Left ventricle myocardium superior (tissue), 1 donor: ENCODE measurements around the gene CLEC2D. TPM values are rescaled to one million over a fixed set of nuclear protein-coding genes. Genes with fewer than 3 reads are reported as not detected.
"Not testable (repeated sequence)": the region's sequence is repeated elsewhere in the genome, so short reads cannot be mapped to it uniquely, and the experiment has no call there.

Experiments
- ATAC-seq: fragments of 200-7000 bp; cut with Tn5 transposase; one replicate; pipeline ENCODE4 v1.9.1; 2020; ENCODE audit warnings: mild to moderate bottlenecking, moderate library complexity
- DNase-seq: peaks from one replicate; pipeline ENCODE4 v3.0.0-alpha.2; 2020
- intact Hi-C: fragments of 100-400 bp; cut with micrococcal nuclease; formaldehyde crosslinking; loops from one replicate; pipeline ENCODE4 v1.11.0; 2022
- total RNA-seq: library from RNA; stranded (reverse); fragmentation: NEBNext Ultra II Directional; extraction: Animal tissue kit (Norgen Biotek cat#: 25700); gene quantifications from one replicate; pipeline ENCODE4 v1.2.1, GENCODE V29; 2021
- donor health status: DM: no; HTN: yes; CAD: no; lungs with severe emphysema.

Gene CLEC2D
- total RNA-seq, 1 donor from 2014 or later: 4.2 TPM

DNA sequence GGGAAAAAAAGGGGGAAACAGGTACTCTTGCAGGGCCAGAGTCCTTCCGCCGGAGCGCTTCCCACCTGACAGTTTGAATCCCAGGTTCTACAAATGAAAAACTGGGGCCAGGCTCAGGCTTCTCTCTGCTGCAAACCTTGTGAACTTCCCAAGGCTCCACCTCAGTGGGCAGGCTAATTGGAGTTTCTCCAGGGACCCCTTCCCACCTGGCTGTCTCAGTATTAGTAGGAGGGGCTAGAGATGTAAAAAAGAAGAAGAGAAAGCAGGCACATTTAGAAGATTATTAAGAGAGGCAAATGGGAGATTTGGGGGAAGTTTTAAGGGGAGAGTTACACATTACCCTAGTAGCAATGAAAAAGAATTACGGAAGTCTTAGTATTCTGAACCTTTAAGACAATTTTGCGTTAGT, 20.0 kb upstream of the CLEC2D start:
- DNase-seq (no peak), ATAC-seq (no peak)
- intact Hi-C loops: no loop called here

DNA sequence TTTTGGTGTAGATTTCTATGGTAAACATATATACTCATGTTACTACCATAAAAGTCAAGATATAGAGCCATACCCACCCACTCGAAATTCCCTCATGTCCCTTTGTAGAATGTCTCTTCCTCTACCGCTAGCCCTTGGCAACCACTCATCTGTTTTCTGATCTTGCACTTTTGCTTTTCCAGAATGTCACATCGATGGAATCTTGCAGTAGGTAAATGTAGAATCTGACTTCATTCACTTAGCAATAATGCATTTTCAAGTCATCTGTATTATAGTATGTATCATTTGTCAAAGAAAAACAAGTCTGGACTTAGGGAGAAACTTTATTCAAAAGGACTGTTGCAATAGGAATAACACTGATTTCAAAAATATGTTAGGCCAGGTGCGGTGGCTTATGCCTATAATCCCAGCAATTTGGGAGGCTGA, 19.3 kb upstream of the CLEC2D start:
- no peak for DNase-seq
- ATAC-seq: no peak
- intact Hi-C loops: no loop called here

DNA sequence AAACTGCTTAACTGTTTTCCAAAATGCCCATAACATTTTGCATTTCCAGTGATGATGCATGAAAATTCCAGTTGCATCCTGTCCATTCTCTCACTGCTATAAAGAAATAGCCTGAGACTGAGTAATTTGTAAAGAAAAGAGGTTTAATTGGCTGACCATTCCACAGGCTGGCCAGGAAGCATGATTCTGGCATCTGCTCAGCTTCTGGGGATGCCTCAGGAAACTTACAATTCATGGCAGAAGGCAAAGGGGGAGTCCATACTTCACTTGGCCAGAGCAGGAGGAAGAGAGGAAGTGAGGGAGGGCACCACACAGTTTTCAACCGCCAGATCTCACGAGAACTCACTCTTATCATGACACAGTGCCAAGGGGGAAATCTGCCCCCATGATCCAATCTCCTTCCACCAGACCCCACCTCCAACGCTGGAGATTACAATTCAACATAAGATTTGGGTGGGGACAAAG, 18.2 kb upstream of the CLEC2D start:
- DNase-seq (no peak), ATAC-seq (no peak)
- intact Hi-C loops: no loop called here

DNA sequence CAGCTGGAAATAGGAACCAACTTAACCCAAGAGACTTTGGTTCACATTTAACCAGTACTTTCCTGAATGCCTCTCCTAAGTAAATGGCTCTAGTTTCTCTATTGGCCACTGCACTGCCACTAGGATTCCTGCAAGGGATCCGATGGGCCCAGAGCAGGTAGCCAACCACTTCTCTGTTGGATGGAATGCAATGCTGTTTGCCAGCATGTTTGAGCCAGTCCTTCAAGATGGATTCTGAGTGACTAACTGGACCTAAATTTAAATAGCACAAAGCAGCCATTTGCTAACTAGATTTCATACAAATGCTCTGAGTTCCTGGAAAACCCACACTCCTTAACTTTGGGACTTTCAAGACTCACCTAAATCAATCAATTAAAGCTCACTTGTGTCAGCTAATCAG, 9.5 kb upstream of the CLEC2D start:
- ATAC-seq: no peak

DNA sequence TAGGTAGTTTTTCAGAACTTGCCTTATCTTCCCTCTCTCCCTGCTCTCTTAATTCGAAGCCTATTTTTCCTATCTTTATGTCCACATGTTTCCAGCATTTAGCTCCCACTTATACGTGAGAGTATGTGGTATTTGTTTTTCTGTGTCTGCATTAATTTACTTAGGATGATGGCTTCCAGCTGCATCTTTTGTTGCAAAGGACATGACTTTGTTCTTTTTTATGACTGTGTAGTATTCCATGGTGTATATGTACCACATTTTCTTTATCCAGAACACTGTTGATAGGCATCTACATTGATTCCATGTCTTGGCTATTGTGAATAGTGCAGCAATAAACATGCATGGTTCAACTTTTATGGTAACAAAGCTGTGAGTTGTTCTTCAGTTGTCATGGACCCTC, 7.8 kb upstream of the CLEC2D start:
- intact Hi-C loops: no loop called here
- ATAC-seq (no peak), DNase-seq (no peak)

More for the DNA sequence above, 9.5 kb upstream of the CLEC2D start:
- intact Hi-C loops: no loop called here
- DNase-seq: no peak

DNA sequence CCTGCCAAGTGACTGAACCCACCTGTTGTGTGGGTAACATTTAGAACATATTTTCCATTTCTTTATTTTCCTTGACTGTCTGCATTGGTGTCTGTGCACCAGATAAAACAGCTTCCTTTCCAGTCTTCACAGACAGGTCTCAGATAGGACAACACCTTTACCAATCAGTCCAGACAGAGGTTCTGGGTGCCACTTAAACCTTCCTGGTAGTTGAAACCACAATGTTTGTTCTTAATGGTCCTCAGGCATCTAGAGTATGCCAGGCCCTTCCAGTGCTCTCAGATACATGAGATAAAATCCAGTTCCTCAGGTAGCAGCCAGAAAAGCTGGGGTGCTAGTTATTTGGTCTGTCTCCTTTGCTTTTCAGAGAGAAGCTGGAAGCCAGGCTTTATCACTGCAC, 7.0 kb upstream of the CLEC2D start:
- ATAC-seq (no peak), DNase-seq (no peak)
- intact Hi-C loops: no loop called here

DNA sequence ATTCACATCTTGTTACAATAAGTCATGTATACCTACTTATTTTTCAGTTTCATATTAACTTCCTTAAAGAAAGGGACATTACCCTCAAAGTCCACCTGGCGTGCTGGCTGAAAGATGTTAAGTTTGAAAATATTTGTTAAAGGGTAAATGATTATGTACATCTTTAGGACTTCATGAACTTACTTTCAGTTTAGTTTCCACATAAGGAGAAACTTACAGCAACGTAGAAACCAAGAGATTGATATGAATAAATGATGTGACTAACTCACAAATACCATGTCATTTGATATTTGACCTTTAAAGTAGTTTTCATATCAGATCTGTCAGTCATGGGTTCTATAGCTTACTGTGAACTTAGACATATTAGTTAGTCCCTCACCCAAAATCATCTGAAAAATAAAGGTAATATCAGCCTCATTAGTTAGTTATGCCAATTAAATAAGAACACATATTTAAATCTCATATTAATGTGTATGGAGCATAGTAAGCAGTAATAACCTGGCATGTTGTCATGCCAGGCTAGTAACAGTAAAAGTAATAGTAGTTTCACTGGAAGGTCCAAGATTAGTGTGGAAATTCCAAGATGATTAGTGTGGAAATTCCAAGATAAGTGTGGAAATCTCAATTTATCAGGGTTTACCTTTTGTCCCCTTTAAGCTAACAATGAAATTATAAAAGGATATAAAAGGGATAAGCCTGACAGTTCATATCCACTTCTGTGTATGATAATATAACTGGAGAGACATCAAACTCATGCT, 1.9 kb upstream of the CLEC2D start:
- intact Hi-C loops: no loop called here
- ATAC-seq (no peak), DNase-seq (no peak)

DNA sequence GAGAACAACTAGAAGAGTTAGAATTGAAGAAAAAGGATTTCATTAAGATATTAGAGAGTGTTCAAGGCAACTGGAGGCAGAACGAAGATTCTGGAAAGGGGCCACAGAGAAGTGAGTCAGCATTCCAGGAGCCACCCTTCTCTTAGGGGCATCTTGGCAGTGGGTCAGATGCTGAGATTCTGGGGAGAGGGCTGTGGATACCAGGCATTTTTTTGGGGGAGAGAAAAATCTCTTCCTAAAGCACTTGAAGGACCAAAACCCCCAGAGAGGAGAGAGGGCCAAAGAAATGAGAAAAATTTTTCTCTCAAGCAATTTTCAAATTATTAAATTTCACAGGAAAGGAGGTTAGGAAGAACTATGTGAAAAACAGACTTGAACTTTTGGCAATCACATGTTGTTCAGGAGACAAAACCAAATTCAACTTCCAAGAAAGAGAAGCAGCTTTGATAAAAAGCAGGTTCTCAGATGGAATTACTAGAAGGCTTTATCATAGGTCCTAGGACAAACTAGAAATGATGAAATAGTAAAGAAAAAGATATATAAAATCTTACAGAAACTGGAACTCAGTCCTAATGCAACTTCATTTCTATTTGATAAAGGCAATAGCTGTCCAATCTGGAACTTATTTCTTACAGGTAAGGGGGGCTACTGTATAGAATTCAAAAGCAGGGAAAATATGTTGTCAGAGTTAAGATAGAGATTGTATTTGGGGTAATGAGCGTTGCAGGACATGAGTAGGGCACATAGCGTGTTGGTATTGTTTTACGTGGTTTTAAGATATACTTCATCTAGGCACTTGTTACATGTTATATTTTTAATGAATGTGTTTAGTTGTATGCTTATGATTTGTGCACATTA, 1.1 kb upstream of the CLEC2D start:
- ATAC-seq (no peak), DNase-seq (no peak)
- intact Hi-C loops: no loop called here

DNA sequence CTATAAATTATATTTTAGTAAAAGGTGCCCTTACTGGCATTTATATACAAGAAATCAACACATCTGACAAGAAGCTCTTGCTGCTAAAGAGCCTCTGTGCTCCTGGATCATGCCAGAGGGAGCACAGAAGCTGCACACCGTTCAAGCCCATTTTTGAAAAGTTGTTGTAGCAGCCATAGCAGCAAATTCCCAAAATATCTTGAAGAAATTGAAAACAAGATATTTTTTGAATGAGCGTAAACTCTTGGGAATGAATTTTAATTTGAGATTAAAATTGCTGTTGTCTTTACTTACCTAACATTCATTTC, 540 bp upstream of the CLEC2D start:
- ATAC-seq (no peak), DNase-seq (no peak)
- intact Hi-C loops: no loop called here

DNA sequence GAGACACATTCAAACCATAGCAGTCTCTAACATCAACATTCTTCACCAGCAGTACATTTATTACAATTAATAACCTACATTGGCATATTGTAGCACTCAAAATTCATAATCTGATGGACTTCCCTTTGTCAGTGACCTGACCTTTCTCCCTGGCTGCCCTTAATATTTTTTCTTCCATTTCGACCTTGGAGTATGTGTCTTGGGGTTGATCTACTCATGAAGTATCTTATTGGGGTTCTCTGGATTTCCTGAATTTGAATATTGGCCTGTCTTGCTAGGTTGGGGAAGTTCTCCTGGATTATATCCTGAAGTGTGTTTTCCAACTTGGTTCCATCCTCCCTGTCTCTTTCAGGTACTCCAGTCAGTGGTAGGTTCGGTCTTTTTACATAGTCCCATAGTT, 2.8 kb downstream of the CLEC2D start:
- DNase-seq, ATAC-seq, intact Hi-C loops: not testable (repeated sequence)

DNA sequence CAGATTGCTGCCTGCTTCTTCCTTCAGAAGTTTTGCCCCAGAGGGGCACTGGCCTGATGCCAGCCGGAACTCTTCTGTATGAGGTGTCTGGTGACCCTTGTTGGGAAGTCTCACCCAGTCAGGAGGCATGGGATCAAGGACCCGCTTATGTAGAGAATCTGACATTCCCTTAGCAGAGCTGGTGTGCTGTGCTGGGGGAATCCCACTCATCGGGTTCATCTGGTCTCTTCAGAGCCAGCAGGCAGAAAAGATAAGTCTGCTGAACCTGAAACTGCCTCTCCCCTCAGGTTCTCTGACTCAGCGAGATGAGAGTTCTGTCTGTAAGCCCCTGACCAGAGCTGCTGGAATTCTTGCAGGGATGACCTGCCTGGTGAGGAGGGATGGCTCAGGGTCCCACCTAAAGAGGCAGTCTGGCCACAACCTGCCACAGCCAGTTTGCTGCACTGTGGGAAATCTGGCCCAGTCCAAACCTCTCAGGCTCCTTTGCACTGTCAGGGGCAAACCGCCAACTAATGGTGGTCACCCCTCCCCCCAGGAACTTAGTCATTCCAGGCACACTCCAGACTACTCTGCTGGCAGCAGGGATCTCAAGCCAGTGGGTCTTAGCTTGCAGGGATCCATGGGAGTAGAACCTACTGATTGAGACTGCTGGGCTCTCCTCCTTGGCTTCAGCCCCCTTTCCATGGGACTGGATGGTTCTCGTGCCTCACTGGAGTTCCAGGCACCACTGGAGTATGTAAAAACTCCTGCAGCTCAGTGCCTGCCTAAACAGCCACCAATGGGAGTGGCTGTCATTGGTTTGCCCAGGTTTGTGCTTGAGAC, 4.1 kb downstream of the CLEC2D start:
- intact Hi-C loops: no loop called here
- DNase-seq (peak; percentile 68), ATAC-seq (peak; percentile 95)

DNA sequence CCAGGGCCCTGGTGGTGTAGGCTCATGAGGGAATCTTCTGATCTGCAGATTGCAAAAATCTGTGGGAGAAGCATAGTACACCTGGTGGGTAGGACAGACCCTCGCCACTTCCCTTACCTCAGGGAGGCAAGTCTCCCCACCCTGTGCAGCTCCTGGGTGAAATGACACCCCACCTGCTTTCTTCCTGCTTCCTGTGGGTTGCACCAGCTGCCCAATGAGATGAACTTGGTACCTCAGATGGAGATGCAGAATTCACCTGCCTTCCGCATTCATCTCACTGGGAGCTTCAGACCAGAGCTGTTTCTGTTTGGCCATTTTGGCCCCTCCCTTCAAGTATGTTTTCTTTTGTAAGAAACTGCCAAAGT, 4.7 kb downstream of the CLEC2D start:
- intact Hi-C loops: no loop called here
- ATAC-seq (no peak), DNase-seq (no peak)

DNA sequence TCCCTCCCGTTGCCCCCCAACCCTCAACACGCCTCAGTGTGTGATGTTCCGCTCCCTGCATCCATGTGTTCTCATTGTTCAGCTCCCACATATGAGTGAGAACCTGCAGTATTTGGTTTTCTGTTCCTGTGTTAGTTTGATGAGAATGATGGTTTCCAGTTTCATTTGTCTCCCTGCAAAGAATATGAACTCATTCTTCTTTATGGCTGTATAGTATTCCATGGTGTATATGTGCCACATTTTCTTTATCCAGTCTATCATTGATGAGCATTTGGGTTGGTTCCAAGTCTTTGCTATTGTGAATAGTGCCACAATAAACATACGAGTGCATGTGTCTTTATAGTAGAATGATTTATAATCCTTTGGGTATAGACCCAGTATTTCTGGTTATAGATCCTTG, 13.0 kb downstream of the CLEC2D start:
- DNase-seq, ATAC-seq, intact Hi-C loops: not testable (repeated sequence)

DNA sequence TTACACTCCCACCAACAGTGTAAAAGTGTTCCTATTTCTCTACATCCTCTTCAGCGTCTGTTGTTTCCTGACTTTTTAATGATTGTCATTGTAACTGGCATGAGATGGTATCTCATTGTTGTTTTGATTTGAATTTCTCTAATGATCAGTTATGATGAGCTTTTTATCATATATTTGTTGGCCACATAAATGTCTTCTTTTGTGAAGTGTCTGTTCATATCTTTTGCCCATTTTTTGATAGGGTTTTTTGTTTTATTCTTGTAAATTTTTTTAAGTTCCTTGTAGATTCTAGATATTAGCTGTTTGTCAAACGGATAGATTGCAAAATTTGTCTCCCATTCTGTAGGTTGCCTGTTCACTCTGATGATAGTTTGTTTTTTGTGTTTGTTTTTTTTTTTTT, 13.4 kb downstream of the CLEC2D start:
- DNase-seq, ATAC-seq, intact Hi-C loops: not testable (repeated sequence)

DNA sequence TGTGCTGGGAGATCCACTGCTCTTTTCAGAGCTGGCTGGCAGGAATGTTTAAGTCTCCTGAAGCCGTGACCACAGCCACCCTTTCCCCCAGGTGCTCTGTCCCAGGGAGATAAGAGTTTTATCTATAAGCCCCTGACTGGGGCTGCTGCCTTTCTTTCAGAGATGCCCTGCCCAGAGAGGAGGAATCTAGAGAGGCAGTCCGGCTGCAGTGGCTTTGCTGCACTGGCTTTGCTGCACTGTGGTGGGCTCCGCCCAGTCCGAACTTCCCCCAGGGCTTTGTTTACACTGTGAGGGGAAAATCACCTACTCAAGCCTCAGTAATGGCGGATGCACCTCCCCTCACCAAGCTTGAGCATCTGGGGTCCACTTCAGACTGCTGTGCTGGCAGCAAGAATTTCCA, 15.9 kb downstream of the CLEC2D start:
- ATAC-seq, DNase-seq, intact Hi-C loops: not testable (repeated sequence)

DNA sequence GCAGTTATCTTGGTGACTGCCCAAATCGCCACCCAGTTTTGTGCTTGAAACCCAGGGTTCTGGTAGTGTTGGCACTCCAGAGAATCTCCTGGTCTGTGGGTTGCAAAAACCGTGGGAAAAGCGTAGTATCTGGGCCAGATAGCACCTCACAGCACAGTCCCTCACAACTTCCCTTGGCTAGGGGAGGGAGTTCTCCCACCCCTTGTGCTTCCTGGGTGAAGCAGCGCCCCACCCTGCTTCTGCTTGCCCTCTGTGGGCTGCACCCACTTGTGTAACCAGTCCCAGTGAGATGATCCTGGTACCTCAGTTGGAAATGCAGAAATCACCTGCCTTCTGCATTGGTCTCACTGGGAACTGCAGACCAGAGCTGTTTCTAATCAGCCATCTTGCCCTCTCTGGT, 16.4 kb downstream of the CLEC2D start:
- ATAC-seq: no peak
- intact Hi-C loops: no loop called here

DNA sequence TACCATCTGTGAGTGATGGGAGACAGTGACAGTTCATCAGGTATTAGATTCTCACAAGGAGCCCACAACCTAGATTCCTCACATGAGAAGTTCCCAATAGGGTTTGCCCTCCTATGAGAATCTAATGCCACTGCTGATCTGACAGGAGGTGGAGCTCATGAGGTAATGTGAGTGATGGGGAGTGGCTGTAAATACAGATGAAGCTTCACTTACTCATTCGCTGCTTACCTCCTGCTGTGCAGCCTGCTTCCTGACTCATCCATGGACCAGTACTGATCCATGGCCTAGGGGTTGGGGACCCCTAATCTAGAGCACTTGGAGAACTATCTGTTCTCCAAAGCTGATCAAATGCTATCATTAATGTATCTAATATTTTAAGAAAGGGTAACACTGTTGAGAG, 17.7 kb downstream of the CLEC2D start:
- no peak for ATAC-seq
- intact Hi-C loops: no loop called here
- no peak for DNase-seq

More for the DNA sequence above, 16.4 kb downstream of the CLEC2D start:
- no peak for DNase-seq

DNA sequence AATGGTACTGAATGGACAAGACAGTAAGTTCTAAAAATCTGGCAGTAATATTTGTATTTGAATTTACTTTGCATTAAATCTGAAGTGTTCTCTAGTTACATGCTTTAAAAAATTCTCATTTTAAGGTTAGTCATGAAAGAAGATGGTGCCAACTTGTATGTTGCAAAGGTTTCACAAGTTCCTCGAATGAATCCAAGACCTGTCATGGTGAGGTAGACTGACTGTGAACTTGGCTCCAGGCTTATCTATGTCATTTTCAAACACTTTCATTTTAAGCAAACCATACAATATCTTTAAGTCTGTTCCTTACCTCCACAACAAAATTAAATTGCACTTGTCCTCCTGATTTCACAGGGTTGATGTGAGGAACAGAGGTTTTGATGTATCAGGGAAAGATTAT, 23.4 kb downstream of the CLEC2D start:
- DNase-seq (no peak), ATAC-seq (no peak)
- intact Hi-C loops: no loop called here

DNA sequence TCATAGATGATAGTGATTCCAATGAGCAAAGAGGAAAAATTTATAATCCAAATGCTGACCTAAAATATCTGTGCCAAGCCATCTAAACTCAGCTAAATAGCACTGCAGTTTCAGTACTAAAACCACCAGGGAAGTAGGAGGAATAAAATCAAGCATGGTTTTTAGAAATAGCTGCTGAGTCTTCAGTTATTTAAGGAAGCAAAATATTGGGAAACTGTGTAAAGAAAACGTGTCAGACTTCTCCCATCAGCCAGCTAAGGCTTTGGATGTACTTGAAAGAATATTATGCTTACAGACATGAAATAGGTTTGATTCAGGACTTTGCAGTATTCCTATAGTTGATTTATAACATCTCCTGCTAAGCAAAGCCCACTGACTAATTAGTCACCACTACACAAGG, 24.7 kb downstream of the CLEC2D start:
- DNase-seq (no peak), ATAC-seq (no peak)
- intact Hi-C loops: no loop called here

DNA sequence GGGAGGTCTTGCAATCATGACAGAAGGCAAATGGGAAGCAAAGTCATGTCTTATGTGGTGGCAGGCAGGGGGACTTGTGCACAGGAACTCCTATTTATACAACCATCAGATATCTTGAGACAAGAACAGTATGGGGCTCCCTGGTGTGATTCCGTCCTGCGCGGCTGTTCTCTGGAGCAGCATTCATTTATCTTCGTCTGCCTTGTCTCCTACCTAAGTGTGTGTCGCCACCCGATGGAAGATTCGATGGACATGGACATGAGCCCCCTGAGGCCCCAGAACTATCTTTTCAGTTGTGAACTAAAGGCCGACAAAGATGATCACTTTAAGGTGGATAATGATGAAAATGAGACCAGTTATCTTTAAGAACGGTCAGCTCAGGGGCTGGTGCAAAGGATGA, 25.6 kb downstream of the CLEC2D start:
- DNase-seq, intact Hi-C loops, ATAC-seq: not testable (repeated sequence)
